Fibroblast of mammary gland (primary cell): ENCODE measurements around the gene PGBD5.

ENCODE experiments used
- DNase-seq: peaks from one replicate; pipeline ENCODE4 v3.0.0-alpha.2; 2010; ENCODE audit warnings: low read depth
- H3K4me3 ChIP-seq: 2 replicates; pipeline ENCODE4 v1.5.1; 2011; ENCODE audit warnings: low read depth, mild to moderate bottlenecking, low read length, moderate library complexity; ENCODE audit not compliant: control insufficient read depth
- CTCF ChIP-seq: conservative IDR thresholded peaks from 2 replicates; pipeline ENCODE4 v1.5.1; 2011; ENCODE audit warnings: low read depth, low read length, inconsistent platforms; ENCODE audit not compliant: control insufficient read depth, insufficient read depth

PGBD5 gene

GRCh38 chr1:230268371-230269170 is 157.6 kb downstream of the PGBD5 start:
- peak; percentile 85 for TF ChIP-seq CTCF
- no peak overlapping the region for H3K4me3 ChIP-seq
- DNase-seq: peak; percentile 77

GRCh38 chr1:230267338-230268065 is 158.6 kb downstream of the PGBD5 start:
- no peak overlapping the region for H3K4me3 ChIP-seq
- TF ChIP-seq CTCF: no peak
- no peak for DNase-seq

- no peak overlapping the region for H3K4me3 ChIP-seq
- DNase-seq: no peak
- no peak for TF ChIP-seq CTCF
Observed at GRCh38 chr1:230266456-230266855, 159.7 kb downstream of the PGBD5 start.

GRCh38 chr1:230265200-230266115 is 160.7 kb downstream of the PGBD5 start:
- DNase-seq: no peak
- H3K4me3 ChIP-seq: no peak overlapping the region
- no peak for TF ChIP-seq CTCF
